Activated CD8-positive, alpha-beta memory T cell treated with anti-CD3 and anti-CD28 coated beads for 1 hour (primary cell): ENCODE measurements around the gene ADPRHL1.
"Not testable (repeated sequence)": the region's sequence is repeated elsewhere in the genome, so short reads cannot be mapped to it uniquely, and the experiment has no call there.

ENCODE experiments used
- DNase-seq, 2 donors: peaks; one replicate each; pipeline ENCODE4 v3.0.0-alpha.2; 2020; ENCODE audit warnings: low read depth in 1 of 2; ENCODE audit errors: extremely low read depth in 1 of 2

The ADPRHL1 gene

DNA sequence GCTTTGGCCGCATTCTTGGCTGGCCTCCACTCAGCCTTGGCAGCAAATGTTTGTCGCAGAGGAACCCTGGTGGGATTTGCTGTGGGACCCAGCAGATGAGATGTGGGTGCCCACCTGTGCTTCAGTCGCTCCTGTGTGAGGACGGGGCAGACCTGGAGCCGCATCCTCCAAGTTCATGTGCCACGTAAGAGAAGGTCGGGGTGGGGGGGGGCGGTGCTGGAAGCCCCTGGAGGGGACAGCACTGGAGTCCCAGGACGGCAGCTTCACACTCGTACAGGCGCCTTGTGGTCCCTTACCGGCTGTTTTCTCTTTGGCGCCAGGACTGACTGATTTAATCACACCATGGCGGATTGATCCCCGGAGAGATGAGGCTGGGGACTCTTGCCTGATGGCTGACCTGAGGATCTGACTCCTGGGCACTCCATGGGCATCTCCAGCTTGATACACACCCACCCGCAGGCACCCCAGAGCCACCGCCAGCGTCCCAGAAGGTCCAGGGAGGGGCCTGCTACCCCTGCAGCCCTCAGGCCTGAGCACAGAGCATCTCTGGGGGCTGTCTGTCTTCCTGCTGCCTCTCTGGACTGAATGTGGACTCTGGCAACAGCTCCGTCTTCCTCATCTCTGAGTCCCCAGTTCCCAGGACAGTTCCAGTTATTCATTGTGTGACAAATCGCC lies 79.3 kb downstream of the ADPRHL1 start:
- DNase-seq, result no peak

DNA sequence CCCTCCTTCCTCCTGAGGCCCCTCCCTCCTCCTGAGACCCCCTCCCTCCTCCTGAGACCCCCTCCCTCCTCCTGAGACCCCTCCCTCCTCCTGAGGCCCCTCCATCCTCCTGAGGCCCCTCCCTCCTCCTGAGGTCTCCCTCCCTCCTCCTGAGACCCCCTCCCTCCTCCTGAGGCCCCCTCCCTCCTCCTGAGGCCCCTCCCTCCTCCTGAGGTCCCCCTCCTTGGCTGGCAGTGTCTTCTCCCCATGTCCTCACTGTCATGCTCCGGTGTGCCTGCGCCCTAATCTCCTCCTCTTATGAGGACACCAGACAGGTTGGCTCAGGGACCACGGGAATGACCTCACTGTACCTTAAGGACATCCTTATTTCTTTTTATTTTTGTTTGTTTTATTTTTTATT lies 81.6 kb downstream of the ADPRHL1 start:
- not testable (repeated sequence) for DNase-seq

DNA sequence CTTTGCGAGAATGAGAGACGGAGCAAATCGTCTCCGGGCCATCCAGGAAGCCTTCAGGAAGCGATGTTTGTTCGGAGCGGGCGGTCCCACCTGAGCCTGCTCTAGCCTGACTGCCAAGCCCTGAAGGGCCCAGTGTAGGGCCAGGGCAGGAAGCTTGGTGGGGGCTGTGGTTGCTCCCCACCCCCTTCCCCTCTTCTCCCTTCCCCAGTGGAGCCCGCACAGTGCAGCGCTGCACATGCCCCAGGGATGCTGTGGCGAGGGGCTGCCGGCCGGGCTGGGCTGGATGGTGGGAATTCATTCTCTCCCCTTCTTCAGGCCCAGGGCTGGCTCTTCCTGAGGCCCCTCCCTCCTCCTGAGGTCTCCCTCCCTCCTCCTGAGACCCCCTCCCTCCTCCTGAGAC lies 82.2 kb downstream of the ADPRHL1 start:
- no peak for DNase-seq

- DNase-seq, result no peak
These were observed 83.4 kb downstream of the ADPRHL1 start for GRCh38 chr13:113369881-113370280.

DNA sequence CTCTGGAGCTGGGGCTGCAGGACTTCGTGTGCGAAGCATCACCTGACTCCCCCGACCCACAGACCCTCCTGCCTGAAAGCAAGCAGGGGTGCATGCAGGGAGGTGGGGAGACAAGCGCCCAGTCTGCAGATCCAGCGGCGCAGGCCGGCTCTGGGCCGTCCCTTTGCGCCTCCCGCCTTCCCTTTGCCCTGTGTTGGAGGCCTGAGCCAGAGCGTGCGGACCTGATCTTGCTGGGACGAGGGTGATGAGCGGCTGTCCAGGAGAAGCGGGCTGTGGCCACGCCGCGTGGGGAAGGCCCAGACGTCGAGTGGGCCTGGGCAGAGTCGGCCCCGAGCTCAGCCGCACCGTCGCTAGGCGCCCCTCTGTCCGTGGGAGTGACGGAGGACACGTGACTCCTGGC lies 84.1 kb downstream of the ADPRHL1 start:
- no peak for DNase-seq

GRCh38 chr13:113368353-113368752 lies 84.9 kb downstream of the ADPRHL1 start:
- not testable (repeated sequence) for DNase-seq

DNA sequence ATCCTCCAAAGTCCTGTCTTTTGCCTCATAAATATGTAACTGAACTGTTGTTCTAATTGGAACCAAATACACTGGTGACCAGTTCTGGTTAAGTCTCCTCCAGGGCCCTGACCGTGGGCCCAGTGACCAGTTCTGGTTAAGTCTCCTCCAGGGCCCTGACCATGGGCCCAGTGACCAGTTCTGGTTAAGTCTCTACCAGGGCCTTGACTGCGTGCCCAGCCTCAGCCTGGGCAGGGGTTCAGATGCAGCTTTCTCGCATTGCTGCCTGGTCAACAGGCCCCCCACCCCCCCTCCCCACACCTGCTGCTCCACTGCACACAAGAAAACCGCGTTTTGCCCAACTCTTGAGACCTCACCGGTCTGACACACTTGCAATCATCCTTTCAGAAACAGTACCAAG lies 85.5 kb downstream of the ADPRHL1 start:
- DNase-seq, result no peak

- DNase-seq, result no peak
These were observed 86.2 kb downstream of the ADPRHL1 start for GRCh38 chr13:113367020-113367560.

DNA sequence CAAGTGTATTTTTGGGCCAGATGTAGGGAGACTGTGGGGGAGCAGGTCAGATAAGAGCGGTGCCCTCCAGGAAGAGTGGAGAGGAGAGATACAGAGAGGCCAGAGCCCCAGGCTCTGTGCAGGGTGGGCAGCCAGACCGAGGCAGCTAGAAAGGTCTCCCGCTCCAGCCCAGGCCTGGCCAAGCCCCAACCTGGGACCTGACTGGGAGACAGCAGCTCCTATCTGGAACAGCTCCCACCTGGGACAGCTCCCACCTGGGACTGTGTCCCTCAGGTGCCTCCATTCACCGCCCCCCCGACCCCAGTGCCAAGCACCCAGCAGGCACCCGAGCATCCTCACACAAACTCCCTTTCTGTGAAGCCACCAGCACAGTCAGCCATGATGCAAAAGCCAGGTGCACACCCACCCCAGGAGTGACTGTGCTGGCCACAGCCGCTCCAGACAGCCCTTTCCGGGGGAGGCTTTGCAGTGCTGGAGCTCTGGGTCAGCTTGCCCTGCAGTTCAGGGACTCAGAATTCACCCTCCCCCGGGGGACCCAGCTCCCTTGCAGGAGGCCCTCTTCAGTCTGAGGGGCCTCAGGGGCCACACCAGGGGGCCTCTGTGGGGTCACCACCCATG lies 87.2 kb downstream of the ADPRHL1 start:
- no peak for DNase-seq

- DNase-seq, result no peak
These were observed 87.7 kb downstream of the ADPRHL1 start for GRCh38 chr13:113365583-113365970.

DNA sequence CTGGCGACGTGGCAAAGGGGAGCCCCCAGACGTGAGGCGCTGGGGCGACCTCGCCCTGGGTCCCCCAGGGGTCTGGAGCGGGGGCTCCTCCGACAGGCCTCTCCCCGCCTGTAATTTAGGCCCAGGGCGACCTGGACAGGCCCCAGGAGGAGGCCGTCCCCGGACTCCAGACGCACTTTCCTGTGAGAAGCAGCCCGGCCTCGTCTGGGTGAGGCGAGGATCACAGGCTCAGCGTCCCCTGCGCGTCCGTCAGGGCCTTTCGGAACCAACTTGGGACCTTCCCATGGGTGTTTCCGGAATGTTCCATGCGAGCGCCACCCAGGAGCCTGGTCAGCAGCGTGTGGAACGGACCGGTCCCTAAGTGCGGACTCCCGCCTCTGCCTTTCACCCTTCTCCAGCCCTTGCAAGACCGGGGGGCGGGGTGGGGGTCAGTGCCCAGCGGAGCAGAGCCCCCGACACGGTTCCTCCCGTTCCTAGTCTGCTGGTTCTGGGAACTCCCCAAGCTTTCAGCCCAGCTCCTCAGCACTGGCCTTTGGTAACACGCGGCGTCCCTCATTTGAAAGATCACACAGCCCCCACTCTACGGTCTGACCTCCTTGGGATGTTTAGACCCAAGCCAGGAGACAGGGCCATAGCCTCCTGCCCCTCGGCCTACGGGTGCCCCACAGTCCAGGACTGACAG lies 88.2 kb downstream of the ADPRHL1 start:
- DNase-seq, result no peak

GRCh38 chr13:113364311-113364889 lies 88.9 kb downstream of the ADPRHL1 start:
- DNase-seq, result no peak

DNA sequence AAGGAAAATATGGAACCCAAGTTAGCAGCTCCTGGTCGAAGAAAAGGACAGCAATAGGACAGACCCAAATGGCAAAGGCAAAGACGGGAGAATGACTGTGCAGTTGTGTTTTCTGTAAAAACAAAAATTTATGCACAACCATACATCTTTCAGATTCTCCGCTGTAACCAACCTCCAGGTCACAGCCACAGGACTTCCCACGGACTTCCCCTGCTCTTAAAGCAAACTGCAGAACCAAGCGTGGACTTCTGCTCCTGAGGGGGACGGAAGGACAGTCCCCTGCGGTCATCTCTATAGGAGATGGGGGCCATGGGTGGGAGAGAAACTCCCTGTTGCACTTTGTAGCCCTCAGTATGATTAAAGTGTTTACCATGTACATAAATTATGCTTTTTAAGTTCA lies 91.9 kb downstream of the ADPRHL1 start:
- no peak for DNase-seq

DNA sequence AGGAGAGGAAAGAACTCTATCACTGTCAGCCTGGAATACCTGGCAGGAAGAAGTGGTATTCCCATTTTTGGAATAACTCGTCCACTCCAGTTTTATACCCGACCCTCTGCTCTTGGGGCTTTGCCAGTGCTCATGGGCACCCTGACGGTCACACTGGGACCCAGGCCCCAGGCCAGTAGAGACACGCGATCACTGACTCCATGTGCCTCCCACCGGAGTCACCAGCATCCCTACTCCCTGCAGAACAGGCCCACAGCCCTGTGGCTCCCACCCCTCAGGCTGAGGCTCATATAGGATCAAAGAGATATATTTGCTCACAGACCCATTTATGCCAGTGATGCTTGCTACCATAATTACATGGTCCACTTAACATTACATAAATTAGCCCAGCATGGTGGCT lies 92.8 kb downstream of the ADPRHL1 start:
- DNase-seq, result no peak

DNA sequence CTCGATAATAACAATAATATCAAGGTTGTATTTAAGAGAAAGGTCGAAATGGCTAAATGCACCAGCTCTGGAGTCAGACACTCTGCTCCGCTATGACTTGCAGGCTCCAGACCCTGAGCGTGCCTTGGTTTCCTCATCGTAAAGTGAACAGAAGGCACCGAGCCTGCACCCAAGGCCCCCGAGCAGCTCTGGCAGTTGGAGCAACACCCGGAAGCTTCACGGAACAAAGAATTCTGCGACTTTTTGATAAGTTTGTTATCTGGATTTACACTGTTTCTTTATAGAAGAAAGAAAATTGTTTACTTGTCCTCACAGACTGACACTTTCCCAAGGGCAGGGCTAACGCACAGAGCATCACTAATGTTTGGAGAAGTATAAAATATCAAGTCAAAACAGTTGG lies 93.7 kb downstream of the ADPRHL1 start:
- DNase-seq, result no peak

DNA sequence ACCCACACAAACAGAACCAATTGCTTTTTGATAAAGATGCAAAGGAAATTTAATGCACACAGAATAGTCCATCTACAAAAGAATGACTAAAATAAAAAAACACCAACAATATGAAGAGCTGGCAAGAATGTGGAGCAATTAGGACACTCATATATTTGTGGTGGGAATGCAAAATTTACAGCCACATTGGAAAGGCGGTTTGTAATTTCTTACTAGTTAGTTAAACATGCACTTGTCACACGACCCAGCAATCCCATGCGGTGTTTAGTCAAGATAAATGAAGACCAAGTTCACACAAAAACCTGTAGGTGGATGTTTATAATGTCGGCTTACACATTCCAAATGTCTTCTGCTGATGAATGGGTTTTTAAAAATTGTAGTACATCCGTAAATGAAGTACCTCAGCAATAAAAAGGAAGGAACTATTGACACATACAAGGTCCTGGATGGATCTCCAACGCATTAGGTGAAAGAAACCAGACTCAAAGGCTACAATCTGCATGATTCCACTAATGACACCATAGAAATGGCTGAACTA lies 94.6 kb downstream of the ADPRHL1 start:
- no peak for DNase-seq

DNA sequence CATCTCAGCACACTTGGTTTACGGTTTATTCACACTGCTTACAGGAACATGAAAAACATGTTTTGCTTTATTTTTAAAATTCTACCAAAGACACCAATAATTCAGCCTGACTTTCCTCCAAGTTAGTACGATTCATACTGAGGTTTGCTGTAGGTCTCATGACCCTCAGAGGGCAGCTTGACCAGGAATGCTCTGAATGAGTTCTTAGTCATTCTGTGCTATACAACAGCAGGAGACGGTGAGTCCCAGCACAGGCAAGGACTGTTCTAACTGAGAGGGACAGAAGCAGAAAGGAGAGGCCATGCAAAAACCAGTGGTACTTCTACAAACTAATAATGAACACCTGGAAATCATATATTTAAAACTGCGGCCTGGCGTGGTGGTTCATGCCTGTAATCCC lies 95.8 kb downstream of the ADPRHL1 start:
- DNase-seq, result no peak

- DNase-seq, result no peak
These were observed 96.7 kb downstream of the ADPRHL1 start for GRCh38 chr13:113356596-113356995.

DNA sequence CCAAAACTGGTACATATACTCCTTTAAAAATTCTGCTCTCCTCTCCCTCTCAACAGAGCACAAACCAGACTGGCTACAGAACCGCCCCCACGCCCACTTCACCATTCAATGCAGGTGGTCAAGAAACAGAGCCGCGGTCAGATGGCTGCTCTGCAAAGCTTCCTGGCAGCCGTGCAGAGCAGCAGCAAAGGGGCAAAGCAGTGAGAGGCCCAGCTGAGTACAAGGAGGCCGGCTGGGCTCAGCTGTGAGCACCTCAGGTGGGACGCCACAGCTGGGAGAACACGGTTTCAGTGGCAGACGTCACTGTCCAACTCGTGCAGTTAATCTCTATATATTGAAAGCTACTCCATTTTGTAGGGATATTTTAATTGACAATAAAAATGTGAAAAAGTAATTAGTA lies 97.7 kb downstream of the ADPRHL1 start:
- DNase-seq, result no peak

DNA sequence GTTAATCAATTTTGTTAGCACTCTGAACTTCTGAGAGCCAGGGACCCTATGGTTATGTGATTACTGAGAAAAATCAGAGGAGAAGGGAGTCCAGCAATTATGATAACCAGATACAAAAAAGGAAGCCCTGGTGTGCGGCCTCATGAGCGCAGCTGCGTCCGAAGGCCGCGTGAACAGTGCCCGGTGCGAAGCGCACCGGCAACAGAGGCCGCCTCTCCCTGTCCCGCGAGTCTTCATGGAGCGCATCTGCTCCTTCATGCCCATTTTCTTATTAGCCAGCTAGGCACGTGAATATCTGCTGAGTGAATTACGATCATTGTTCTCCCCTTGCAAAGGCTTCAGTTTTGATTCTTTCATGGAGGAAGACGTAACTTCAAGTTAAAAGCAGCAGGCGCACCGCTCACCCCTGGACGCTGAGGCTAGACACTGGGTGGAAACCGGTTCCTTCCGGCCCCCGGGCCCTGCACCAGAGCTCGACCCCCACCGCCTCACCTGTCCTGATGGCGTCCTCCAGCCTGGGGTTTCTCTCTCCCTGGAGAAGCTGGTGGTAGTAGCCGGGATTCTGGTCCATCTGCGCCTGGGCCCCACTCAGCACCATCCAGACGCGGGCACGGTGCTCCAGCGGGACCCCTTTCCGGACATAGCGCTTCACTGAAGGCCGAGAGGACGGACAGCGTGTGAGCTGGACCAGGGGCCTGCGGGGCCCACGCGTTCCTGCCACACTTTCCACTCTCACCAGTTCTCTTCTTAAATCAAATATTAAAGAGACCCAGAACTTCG lies 98.3 kb downstream of the ADPRHL1 start:
- no peak for DNase-seq

DNA sequence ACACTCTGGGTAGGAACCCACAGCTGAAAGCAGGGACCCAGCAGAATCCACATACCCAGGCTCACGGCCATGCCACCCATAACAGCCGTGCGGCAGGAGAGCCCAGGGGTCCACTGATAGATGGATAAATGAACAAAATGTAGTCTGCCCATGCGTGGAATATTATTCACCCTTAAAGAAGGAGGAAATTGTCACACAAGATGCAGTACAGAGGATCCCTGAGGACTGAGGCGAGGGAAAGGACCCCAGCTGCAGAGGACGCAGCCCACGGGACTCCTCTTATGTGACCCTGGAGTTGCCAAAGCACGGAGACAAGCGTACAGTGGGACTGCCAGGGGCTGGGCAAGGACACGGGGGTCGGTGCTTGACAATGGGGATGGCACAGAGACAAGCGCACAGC lies 100.0 kb downstream of the ADPRHL1 start:
- DNase-seq, result no peak
